K562 (cell line): ENCODE results near the gene MEGF9.

ENCODE experiments used
- CTCF ChIP-seq, 3 experiments: IDR thresholded peaks in 2 of 3; conservative IDR thresholded peaks in 1 of 3; 2 replicates each; pipeline ENCODE4 v1.5.1; 2011 to 2012; ENCODE audit warnings: low read length in 3 of 3, mild to moderate bottlenecking in 3 of 3, control low read depth in 2 of 3, improper control_type of control experiment in 1 of 3, inconsistent platforms in 1 of 3, low read depth in 1 of 3, mixed read lengths in 1 of 3, moderate library complexity in 1 of 3; ENCODE audit not compliant: insufficient read depth in 2 of 3
- MYC ChIP-seq, 2 experiments: fragments of 250-450 bp in 1 of 2; sonication (Bioruptor Pico) in 1 of 2; IDR thresholded peaks; 2 replicates each; pipeline versions ENCODE4 v1.5.1 to v1.6.1; 2012 to 2021; ENCODE audit warnings: low read depth in 2 of 2, borderline replicate concordance in 1 of 2, improper control_type of control experiment in 1 of 2, low read length in 1 of 2, mild to moderate bottlenecking in 1 of 2, moderate library complexity in 1 of 2
- SP1 ChIP-seq: sonication (generic); formaldehyde crosslinking; IDR thresholded peaks from 2 replicates; pipeline ENCODE4 v1.8.1; 2022; ENCODE audit warnings: mild to moderate bottlenecking, missing genetic modification reagents
- YY1 ChIP-seq, 3 experiments: IDR thresholded peaks; 2 replicates each; pipeline ENCODE4 v1.6.1; 2011; ENCODE audit warnings: low read length in 2 of 3, mild to moderate bottlenecking in 2 of 3, moderate library complexity in 2 of 3, borderline replicate concordance in 1 of 3, control low read depth in 1 of 3, low read depth in 1 of 3; ENCODE audit not compliant: insufficient read depth in 3 of 3, insufficient replicate concordance in 2 of 3, control insufficient read depth in 1 of 3, insufficient read length in 1 of 3; ENCODE audit errors: extremely low read depth in 1 of 3

GRCh38 chr9:120583958-120584369, 130.3 kb downstream of the MEGF9 start:
- TF ChIP-seq SP1 = no peak
- TF ChIP-seq YY1 (IDR thresholded peaks at IDR 0.05; ENCODE audit: borderline replicate concordance in 1 of 3, control insufficient read depth in 1 of 3, extremely low read depth in 1 of 3, insufficient read depth in 3 of 3, insufficient read length in 1 of 3, insufficient replicate concordance in 2 of 3, low read depth in 1 of 3, low read length in 2 of 3) = no peak
- TF ChIP-seq CTCF (IDR thresholded peaks at IDR 0.05 in 2 of 3, conservative IDR thresholded peaks at IDR 0.05 in 1 of 3; ENCODE audit: insufficient read depth in 2 of 3, low read depth in 1 of 3, low read length in 3 of 3) = no peak
- TF ChIP-seq MYC (IDR thresholded peaks at IDR 0.05; ENCODE audit: low read depth, low read length) = no peak
- TF ChIP-seq MYC (CRISPR knock-in tag; IDR thresholded peaks at IDR 0.05; ENCODE audit: borderline replicate concordance, low read depth) = no peak
